ENCODE results near the gene PDHX. TPM values are rescaled to one million over a fixed set of nuclear protein-coding genes. Genes with fewer than 3 reads are reported as not detected.

Gene PDHX
- total and polyA plus RNA-seq, 10 donors: 9.2 to 32.9 (median 23.7) TPM

- H3K27me3 ChIP-seq (replicated peaks in 1 of 7): no peaks in the 10 kb centered on the region
- DNase-seq: no peak
- peaks cover 0 to 56% (median 15%) of the 10 kb centered on the region in 6 donors for H3K36me3 ChIP-seq
- peaks cover 0 to 11% (median 2%) of the 10 kb centered on the region in 6 donors for H3K4me1 ChIP-seq
- TF ChIP-seq POLR2A (IDR thresholded peaks at IDR 0.05) (no peak), CTCF (IDR thresholded peaks at IDR 0.05 in 8 of 11, conservative IDR thresholded peaks at IDR 0.05 in 3 of 11) (no peak), POLR2AphosphoS5 (IDR thresholded peaks at IDR 0.05) (no peak)
- intact Hi-C loops (cut with DNase I; ENCODE audit: low total_unique reads): no loop called here
- no peaks in the 10 kb centered on the region for H3K9me3 ChIP-seq
- no peak overlapping the region for H3K4me3 ChIP-seq
- 96 to 98% (median 97%) methylated on average over 2 of the region's 2 CpGs for WGBS, 5 donors
- no peak overlapping the region for H3K27ac ChIP-seq
Measured at GRCh38 chr11:34984514-34984913, 68.1 kb downstream of the PDHX start.

GRCh38 chr11:34986883-34987520 lies 70.6 kb downstream of the PDHX start:
- H3K4me1 ChIP-seq: peaks cover 0 to 11% (median 2%) of the 10 kb centered on the region in 6 donors
- H3K9me3 ChIP-seq: no peaks in the 10 kb centered on the region
- H3K27me3 ChIP-seq (replicated peaks in 1 of 7): no peaks in the 10 kb centered on the region
- intact Hi-C loops (cut with DNase I; ENCODE audit: low total_unique reads): no loop called here
- H3K36me3 ChIP-seq: peaks cover 0 to 57% (median 12%) of the 10 kb centered on the region in 6 donors
- no peak overlapping the region for H3K4me3 ChIP-seq
- TF ChIP-seq POLR2AphosphoS5 (IDR thresholded peaks at IDR 0.05) (no peak), POLR2A (IDR thresholded peaks at IDR 0.05) (no peak), CTCF (IDR thresholded peaks at IDR 0.05 in 8 of 11, conservative IDR thresholded peaks at IDR 0.05 in 3 of 11) (no peak)
- no peak for DNase-seq
- WGBS, 5 donors: 95 to 98% (median 96%) methylated on average over 3 of the region's 3 CpGs
- no peak overlapping the region for H3K27ac ChIP-seq

GRCh38 chr11:34987617-34988016 lies 71.2 kb downstream of the PDHX start:
- intact Hi-C loops (cut with DNase I; ENCODE audit: low total_unique reads): no loop called here
- H3K4me3 ChIP-seq: no peak overlapping the region
- no peak overlapping the region for H3K27ac ChIP-seq
- TF ChIP-seq POLR2A (IDR thresholded peaks at IDR 0.05) (no peak), POLR2AphosphoS5 (IDR thresholded peaks at IDR 0.05) (no peak), CTCF (IDR thresholded peaks at IDR 0.05 in 8 of 11, conservative IDR thresholded peaks at IDR 0.05 in 3 of 11) (no peak)
- peaks cover 0 to 11% (median 2%) of the 10 kb centered on the region in 6 donors for H3K4me1 ChIP-seq
- peaks cover 0 to 59% (median 12%) of the 10 kb centered on the region in 6 donors for H3K36me3 ChIP-seq
- H3K27me3 ChIP-seq (replicated peaks in 1 of 7): no peaks in the 10 kb centered on the region
- 81 to 91% (median 84%) methylated on average over 5 of the region's 5 CpGs for WGBS, 5 donors
- H3K9me3 ChIP-seq: no peaks in the 10 kb centered on the region
- no peak for DNase-seq

- TF ChIP-seq CTCF (IDR thresholded peaks at IDR 0.05 in 8 of 11, conservative IDR thresholded peaks at IDR 0.05 in 3 of 11) (no peak), POLR2AphosphoS5 (IDR thresholded peaks at IDR 0.05) (no peak), POLR2A (IDR thresholded peaks at IDR 0.05) (no peak)
- H3K9me3 ChIP-seq: no peaks in the 10 kb centered on the region
- intact Hi-C loops (cut with DNase I; ENCODE audit: low total_unique reads): no loop called here
- no peaks in the 10 kb centered on the region for H3K27me3 ChIP-seq (replicated peaks in 1 of 7)
- peaks cover 0 to 67% (median 15%) of the 10 kb centered on the region in 6 donors for H3K36me3 ChIP-seq
- peaks cover 0 to 11% (median 2%) of the 10 kb centered on the region in 6 donors for H3K4me1 ChIP-seq
- 69 to 75% (median 74%) methylated on average over 4 of the region's 4 CpGs for WGBS, 5 donors
- no peak overlapping the region for H3K4me3 ChIP-seq
- DNase-seq: no peak
- no peak overlapping the region for H3K27ac ChIP-seq
Measured at GRCh38 chr11:34988294-34989255, 72.2 kb downstream of the PDHX start.
